Spinal cord (tissue), 10 donors: ENCODE measurements around the gene PYGM. TPM values are rescaled to one million over a fixed set of nuclear protein-coding genes. Genes with fewer than 3 reads are reported as not detected.

Experiments used
- DNase-seq, 6 donors: peaks; one replicate each; pipeline versions ENCODE4 v3.0.0 to v3.0.0-alpha.2; 2013 to 2015; ENCODE audit warnings: low spot score in 6 of 6, low read depth in 4 of 6
- H3K27ac ChIP-seq: one replicate; pipeline ENCODE4 v1.5.1; 2013; ENCODE audit warnings: low read depth, low read length, control low read depth
- H3K27me3 ChIP-seq: one replicate; pipeline ENCODE4 v1.6.1; 2013; ENCODE audit warnings: low read length; ENCODE audit not compliant: control insufficient read depth, insufficient read depth
- H3K36me3 ChIP-seq: one replicate; pipeline ENCODE4 v1.6.1; 2013; ENCODE audit warnings: low read length; ENCODE audit not compliant: control insufficient read depth, insufficient read depth
- H3K4me1 ChIP-seq: one replicate; pipeline ENCODE4 v1.6.1; 2013; ENCODE audit warnings: low read length; ENCODE audit not compliant: control insufficient read depth, insufficient read depth
- H3K4me3 ChIP-seq: one replicate; pipeline ENCODE4 v1.5.1; 2013; ENCODE audit warnings: low read depth, low read length, control low read depth
- H3K9me3 ChIP-seq: one replicate; pipeline ENCODE4 v1.6.1; 2013; ENCODE audit warnings: low read length; ENCODE audit not compliant: control insufficient read depth, insufficient read depth
- WGBS: methylation state at CpG from one replicate; pipeline ENCODE4 v1.1.5; 2013; ENCODE audit warnings: missing lambda C conversion rate; ENCODE audit not compliant: insufficient coverage; 5-methylcytosine and 5-hydroxymethylcytosine counted together
- long read RNA-seq, 4 donors: transcript quantifications; one replicate each; lab custom pipeline, GENCODE V29; 2026
- polyA plus RNA-seq, 2 donors: library from polyadenylated mRNA; unstranded; fragments of 120-200 nt; gene quantifications; one replicate each; pipeline ENCODE4 v1.2.1, GENCODE V29; 2013; ENCODE audit not compliant: insufficient read length in 2 of 2
- total RNA-seq, 2 donors: library from RNA; depleted of rRNA in 1 of 2; stranded (reverse); fragments of 120-200 nt in 1 of 2; fragments of >200 nt in 1 of 2; gene quantifications; one replicate each; pipeline versions ENCODE4 v1.2.3 to v1.2.4, GENCODE V29; 2013 to 2014
- donor health status: healthy.

The PYGM gene
- total RNA-seq (10 to 100 TPM in 1 of 2 donors, 1 to 10 TPM in 1; 9.7 to 13.6 TPM), polyA plus RNA-seq (10 to 100 TPM in 1 of 2 donors, 1 to 10 TPM in 1; 8.3 to 13.3 TPM)
- long read RNA-seq, donor 1, partial matches to known transcripts = 0 of 1 reads
- long read RNA-seq, donor 1, other reads (novel, unspliced or antisense) = 0 of 1 reads
- long read RNA-seq, donor 2 = 0 reads
- long read RNA-seq, donor 3 = 0 reads
- long read RNA-seq, donor 4 = 0 reads

GRCh38 chr11:64759722-64760719 lies at the start of gene PYGM:
PYGM (minus strand) TSS chr11:64759974; CDS start chr11:64759898, 76 bp downstream.
- peaks cover 33% of the 10 kb centered on the region for H3K36me3 ChIP-seq
- H3K4me3 ChIP-seq = no peak within 1 kb of the TSS
- peak in 2 of 6 donors; percentile 45 to 85 for DNase-seq

GRCh38 chr11:64805481-64805880 lies 45.7 kb upstream of the PYGM start:
- DNase-seq = no peak
- Histone ChIP-seq H3K9me3 (no peaks in the 10 kb centered on the region), H3K27me3 (no peaks in the 10 kb centered on the region), H3K4me3 (no peak overlapping the region), H3K27ac (no peak overlapping the region), H3K36me3 (peaks cover 62% of the 10 kb centered on the region), H3K4me1 (peaks cover 49% of the 10 kb centered on the region)
- 86% methylated on average over 9 of the region's 9 CpGs for WGBS

More at GRCh38 chr11:64759722-64760719, at the start of gene PYGM:
- H3K27ac ChIP-seq = peak within 1 kb of the TSS; percentile 73
- H3K4me1 ChIP-seq = peaks cover 64% of the 10 kb centered on the region
- no peaks in the 10 kb centered on the region for H3K27me3 ChIP-seq
- H3K9me3 ChIP-seq = no peaks in the 10 kb centered on the region
- 34% methylated on average over 19 of the region's 24 CpGs for WGBS

GRCh38 chr11:64804346-64805210 lies 44.8 kb upstream of the PYGM start:
- H3K4me3 ChIP-seq = no peak overlapping the region
- WGBS = 93% methylated on average over 37 of the region's 41 CpGs
- no peak overlapping the region for H3K27ac ChIP-seq

GRCh38 chr11:64803846-64804345 lies 44.1 kb upstream of the PYGM start:
- Histone ChIP-seq H3K4me3 (peak overlapping the region; percentile 85), H3K36me3 (peaks cover 78% of the 10 kb centered on the region), H3K27me3 (no peaks in the 10 kb centered on the region), H3K27ac (peak overlapping the region; percentile 95), H3K9me3 (no peaks in the 10 kb centered on the region), H3K4me1 (peaks cover 41% of the 10 kb centered on the region)
- 42% methylated on average over 15 of the region's 15 CpGs for WGBS
- no peak for DNase-seq

More at GRCh38 chr11:64804346-64805210, 44.8 kb upstream of the PYGM start:
- H3K4me1 ChIP-seq = peaks cover 48% of the 10 kb centered on the region
- no peaks in the 10 kb centered on the region for H3K9me3 ChIP-seq
- no peak for DNase-seq
- H3K36me3 ChIP-seq = peaks cover 71% of the 10 kb centered on the region
- H3K27me3 ChIP-seq = no peaks in the 10 kb centered on the region

GRCh38 chr11:64803158-64803845 lies 43.5 kb upstream of the PYGM start, which contains the start of gene MAP4K2:
MAP4K2 (minus strand) TSS chr11:64803214; CDS start chr11:64803149, 65 bp downstream.
- Histone ChIP-seq H3K36me3 (peaks cover 81% of the 10 kb centered on the region), H3K9me3 (no peaks in the 10 kb centered on the region), H3K27ac (peak within 1 kb of the TSS; percentile 95), H3K27me3 (no peaks in the 10 kb centered on the region), H3K4me3 (peak within 1 kb of the TSS; percentile 85), H3K4me1 (peaks cover 36% of the 10 kb centered on the region)
- WGBS = 0% methylated on average over 55 of the region's 58 CpGs
- DNase-seq = peak; percentile 53 to 93 (median 68)

GRCh38 chr11:64802370-64803157 lies 42.8 kb upstream of the PYGM start:
- Histone ChIP-seq H3K4me1 (peaks cover 32% of the 10 kb centered on the region), H3K36me3 (peaks cover 81% of the 10 kb centered on the region), H3K27me3 (no peaks in the 10 kb centered on the region), H3K9me3 (no peaks in the 10 kb centered on the region), H3K4me3 (peak overlapping the region; percentile 45), H3K27ac (peak overlapping the region; percentile 64)
- DNase-seq = peak in 1 of 6 donors; percentile 2
- WGBS = 9% methylated on average over 54 of the region's 54 CpGs

- WGBS = 59% methylated on average over 10 of the region's 13 CpGs
- H3K4me1 ChIP-seq = peaks cover 32% of the 10 kb centered on the region
- peak overlapping the region; percentile 64 for H3K27ac ChIP-seq
- peak overlapping the region; percentile 45 for H3K4me3 ChIP-seq
- H3K36me3 ChIP-seq = peaks cover 82% of the 10 kb centered on the region
- no peaks in the 10 kb centered on the region for H3K9me3 ChIP-seq
- DNase-seq = no peak
- no peaks in the 10 kb centered on the region for H3K27me3 ChIP-seq
Observed at GRCh38 chr11:64801561-64802369, 42.0 kb upstream of the PYGM start.

GRCh38 chr11:64801158-64801464 lies 41.3 kb upstream of the PYGM start:
- no peaks in the 10 kb centered on the region for H3K27me3 ChIP-seq
- no peak for DNase-seq
- H3K4me1 ChIP-seq = peaks cover 32% of the 10 kb centered on the region
- WGBS = 88% methylated on average over 7 of the region's 9 CpGs
- H3K4me3 ChIP-seq = no peak overlapping the region
- H3K27ac ChIP-seq = no peak overlapping the region
- H3K9me3 ChIP-seq = no peaks in the 10 kb centered on the region
- H3K36me3 ChIP-seq = peaks cover 82% of the 10 kb centered on the region
